ENCODE results near the gene MYL7. TPM values are rescaled to one million over a fixed set of nuclear protein-coding genes. Genes with fewer than 3 reads are reported as not detected.

Gene MYL7
- total RNA-seq, 1 donor from 2014 or later, result not detected

GRCh38 chr7:44150966-44151941 is 10.1 kb upstream of the MYL7 start:
- intact Hi-C loops (cut with micrococcal nuclease), result no loop called here

GRCh38 chr7:44150466-44150832 is 9.3 kb upstream of the MYL7 start:
- intact Hi-C loops (cut with micrococcal nuclease), result no loop called here

- intact Hi-C loops (cut with micrococcal nuclease), result no loop called here
Observed at GRCh38 chr7:44149571-44150465, 8.7 kb upstream of the MYL7 start.

GRCh38 chr7:44148961-44149536 is 7.9 kb upstream of the MYL7 start:
- intact Hi-C loops (cut with micrococcal nuclease), result no loop called here

- intact Hi-C loops (cut with micrococcal nuclease), result no loop called here
Observed at GRCh38 chr7:44148166-44148565, 7.0 kb upstream of the MYL7 start.

GRCh38 chr7:44147026-44147991 is 6.2 kb upstream of the MYL7 start:
- intact Hi-C loops (cut with micrococcal nuclease), result no loop called here

GRCh38 chr7:44145969-44146911 is 5.1 kb upstream of the MYL7 start:
- intact Hi-C loops (cut with micrococcal nuclease), result loop anchor here (1.0 kb wide), 2 partner anchors 23 to 64 kb away; partner anchors contain the start of genes POLD2 and POLM

- intact Hi-C loops (cut with micrococcal nuclease), result no loop called here
Observed at GRCh38 chr7:44145479-44145968, 4.4 kb upstream of the MYL7 start.

- intact Hi-C loops (cut with micrococcal nuclease), result no loop called here
Observed at GRCh38 chr7:44144968-44145478, 3.9 kb upstream of the MYL7 start.

GRCh38 chr7:44144426-44144967 is 3.4 kb upstream of the MYL7 start:
- intact Hi-C loops (cut with micrococcal nuclease), result no loop called here

GRCh38 chr7:44143646-44144250 is 2.6 kb upstream of the MYL7 start:
- intact Hi-C loops (cut with micrococcal nuclease), result no loop called here

GRCh38 chr7:44142028-44142427 is 896 bp upstream of the MYL7 start:
- intact Hi-C loops (cut with micrococcal nuclease), result no loop called here

GRCh38 chr7:44140341-44140740 is 791 bp downstream of the MYL7 start:
- intact Hi-C loops (cut with micrococcal nuclease), result no loop called here

GRCh38 chr7:44139311-44140010 is 1.7 kb downstream of the MYL7 start:
- intact Hi-C loops (cut with micrococcal nuclease), result no loop called here

- intact Hi-C loops (cut with micrococcal nuclease), result no loop called here
Observed at GRCh38 chr7:44138698-44139097, 2.4 kb downstream of the MYL7 start.

GRCh38 chr7:44136731-44137130 is 4.4 kb downstream of the MYL7 start:
- intact Hi-C loops (cut with micrococcal nuclease), result no loop called here

- intact Hi-C loops (cut with micrococcal nuclease), result no loop called here
Observed at GRCh38 chr7:44134943-44135628, 6.0 kb downstream of the MYL7 start.

Measured in T-helper 2 cell treated with Interferon-gamma antibody and Interleukin-4, amounts not matched to agents 100 ng/mL and 5 ng/mL, for 36 hours (primary cell).